KMS-11 (cell line): ENCODE measurements around the gene WNT10A.

ENCODE experiments used
- H2AFZ ChIP-seq: fragments of 200-600 bp; sonication (generic); 2 replicates; pipeline ENCODE4 v1.6.1; 2016; ENCODE audit warnings: antibody characterized with exemption, mixed run types, low read depth
- H3K27ac ChIP-seq: fragments of 200-600 bp; sonication (generic); 2 replicates; pipeline ENCODE4 v1.6.1; 2016; ENCODE audit warnings: mild to moderate bottlenecking, mixed run types
- H3K27me3 ChIP-seq: fragments of 200-600 bp; sonication (generic); 2 replicates; pipeline ENCODE4 v1.6.1; 2017; ENCODE audit warnings: mild to moderate bottlenecking, low read depth, mixed run types, moderate library complexity; ENCODE audit not compliant: insufficient read depth
- H3K36me3 ChIP-seq: fragments of 200-600 bp; sonication (generic); 2 replicates; pipeline ENCODE4 v1.6.1; 2017; ENCODE audit warnings: mild to moderate bottlenecking, mixed run types; ENCODE audit not compliant: insufficient read depth
- H3K4me1 ChIP-seq: fragments of 200-600 bp; sonication (generic); 2 replicates; pipeline ENCODE4 v1.6.1; 2016; ENCODE audit warnings: mild to moderate bottlenecking, low read depth, mixed run types; ENCODE audit not compliant: poor library complexity, severe bottlenecking
- H3K4me2 ChIP-seq: fragments of 200-600 bp; sonication (generic); 2 replicates; pipeline ENCODE4 v1.7.0; 2016; ENCODE audit warnings: mild to moderate bottlenecking, mixed run types
- H3K4me3 ChIP-seq: fragments of 200-600 bp; sonication (generic); IDR thresholded peaks from 2 replicates; pipeline ENCODE4 v1.6.1; 2017; ENCODE audit warnings: low read depth, low read length, mixed read lengths; ENCODE audit not compliant: insufficient read depth
- H3K79me2 ChIP-seq: fragments of 200-600 bp; sonication (generic); 2 replicates; pipeline ENCODE4 v1.6.1; 2016; ENCODE audit warnings: low read depth, mixed run types; ENCODE audit not compliant: insufficient read depth
- H3K9ac ChIP-seq: fragments of 200-600 bp; sonication (generic); 2 replicates; pipeline ENCODE4 v1.6.1; 2016; ENCODE audit warnings: mild to moderate bottlenecking, mixed run types
- H4K20me1 ChIP-seq: fragments of 200-600 bp; sonication (generic); 2 replicates; pipeline ENCODE4 v1.6.1; 2016; ENCODE audit warnings: mild to moderate bottlenecking, mixed run types; ENCODE audit not compliant: insufficient read depth
- TF ChIP-seq, protein P1 (sequence below): fragments of 200-600 bp; sonication (generic); conservative IDR thresholded peaks from 2 replicates; pipeline ENCODE4 v1.6.1; 2017; ENCODE audit warnings: low read depth, mild to moderate bottlenecking, antibody characterized with exemption, low read length, moderate library complexity, mixed read lengths

WNT10A gene

DNA sequence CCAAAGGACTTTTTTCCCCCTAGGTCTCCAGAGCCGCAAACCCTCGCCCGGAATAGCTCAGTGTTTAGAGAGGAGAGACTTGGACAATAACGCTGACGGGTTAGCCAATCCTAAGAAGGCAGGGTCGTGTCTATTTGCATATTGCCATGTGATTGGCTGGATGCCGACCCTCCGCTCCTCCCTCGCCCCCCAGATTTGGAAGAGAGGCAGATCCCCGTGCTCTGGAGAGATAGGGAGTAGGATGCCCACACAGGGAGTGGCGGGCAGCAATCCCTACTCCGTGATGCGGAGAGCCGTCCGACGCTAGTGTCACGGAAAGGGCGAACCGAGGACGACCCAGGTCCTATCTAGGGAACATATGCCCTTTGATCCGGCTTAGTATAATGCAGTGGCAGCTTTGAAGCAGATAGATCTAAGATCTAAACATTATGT lies 19.7 kb upstream of the WNT10A start:
- H3K4me3 ChIP-seq, result no peak overlapping the region
- no peaks in the 10 kb centered on the region for H4K20me1 ChIP-seq
- no peaks in the 10 kb centered on the region for H3K79me2 ChIP-seq
- H3K4me2 ChIP-seq, result no peak overlapping the region
- H3K4me1 ChIP-seq, result peaks cover 3% of the 10 kb centered on the region
- TF ChIP-seq, protein P1, sequence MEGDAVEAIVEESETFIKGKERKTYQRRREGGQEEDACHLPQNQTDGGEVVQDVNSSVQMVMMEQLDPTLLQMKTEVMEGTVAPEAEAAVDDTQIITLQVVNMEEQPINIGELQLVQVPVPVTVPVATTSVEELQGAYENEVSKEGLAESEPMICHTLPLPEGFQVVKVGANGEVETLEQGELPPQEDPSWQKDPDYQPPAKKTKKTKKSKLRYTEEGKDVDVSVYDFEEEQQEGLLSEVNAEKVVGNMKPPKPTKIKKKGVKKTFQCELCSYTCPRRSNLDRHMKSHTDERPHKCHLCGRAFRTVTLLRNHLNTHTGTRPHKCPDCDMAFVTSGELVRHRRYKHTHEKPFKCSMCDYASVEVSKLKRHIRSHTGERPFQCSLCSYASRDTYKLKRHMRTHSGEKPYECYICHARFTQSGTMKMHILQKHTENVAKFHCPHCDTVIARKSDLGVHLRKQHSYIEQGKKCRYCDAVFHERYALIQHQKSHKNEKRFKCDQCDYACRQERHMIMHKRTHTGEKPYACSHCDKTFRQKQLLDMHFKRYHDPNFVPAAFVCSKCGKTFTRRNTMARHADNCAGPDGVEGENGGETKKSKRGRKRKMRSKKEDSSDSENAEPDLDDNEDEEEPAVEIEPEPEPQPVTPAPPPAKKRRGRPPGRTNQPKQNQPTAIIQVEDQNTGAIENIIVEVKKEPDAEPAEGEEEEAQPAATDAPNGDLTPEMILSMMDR, result no peak
- no peak overlapping the region for H3K9ac ChIP-seq
- no peak overlapping the region for H3K27ac ChIP-seq
- no peaks in the 10 kb centered on the region for H3K36me3 ChIP-seq
- H3K27me3 ChIP-seq, result peaks cover 38% of the 10 kb centered on the region
- no peak overlapping the region for H2AFZ ChIP-seq

DNA sequence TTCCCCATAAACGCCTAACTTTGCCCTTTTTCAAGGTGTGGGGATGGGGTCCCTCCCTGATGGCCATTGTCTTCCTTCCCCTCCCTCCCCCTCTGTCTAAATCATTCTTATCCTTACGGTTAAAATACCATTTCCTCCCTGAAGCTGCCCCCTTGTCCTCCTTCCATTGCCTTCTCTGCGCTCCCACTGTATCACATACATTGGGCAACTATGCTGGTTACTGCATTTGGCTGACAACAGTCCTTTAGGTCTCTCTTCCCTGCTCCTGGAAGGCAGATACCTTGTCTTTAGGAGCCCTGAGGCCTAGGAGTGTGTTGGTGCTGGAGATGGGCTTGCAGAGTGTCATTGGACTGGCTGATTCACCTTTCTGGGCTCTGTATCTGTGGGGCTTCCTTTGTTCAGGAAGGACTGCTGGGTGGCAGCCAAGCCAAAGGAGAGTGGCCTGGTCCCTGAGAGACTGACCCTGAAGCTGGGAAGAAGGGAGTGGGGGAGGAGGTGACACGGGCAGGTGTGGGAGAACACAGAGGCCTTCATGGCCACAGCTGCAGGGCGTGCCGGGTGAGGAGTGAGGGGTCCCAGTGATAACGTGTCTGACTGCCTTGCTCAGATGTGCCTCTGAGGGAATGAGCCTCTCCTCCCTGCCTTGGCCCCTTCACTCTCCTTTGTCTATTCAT lies 18.9 kb upstream of the WNT10A start:
- Histone ChIP-seq H3K79me2 (no peaks in the 10 kb centered on the region), H3K4me2 (no peak overlapping the region), H3K27ac (no peak overlapping the region), H4K20me1 (no peaks in the 10 kb centered on the region), H3K36me3 (no peaks in the 10 kb centered on the region), H2AFZ (no peak overlapping the region), H3K9ac (no peak overlapping the region), H3K4me1 (peaks cover 2% of the 10 kb centered on the region), H3K27me3 (peaks cover 38% of the 10 kb centered on the region), H3K4me3 (no peak overlapping the region)
- TF ChIP-seq, protein P1, result no peak

DNA sequence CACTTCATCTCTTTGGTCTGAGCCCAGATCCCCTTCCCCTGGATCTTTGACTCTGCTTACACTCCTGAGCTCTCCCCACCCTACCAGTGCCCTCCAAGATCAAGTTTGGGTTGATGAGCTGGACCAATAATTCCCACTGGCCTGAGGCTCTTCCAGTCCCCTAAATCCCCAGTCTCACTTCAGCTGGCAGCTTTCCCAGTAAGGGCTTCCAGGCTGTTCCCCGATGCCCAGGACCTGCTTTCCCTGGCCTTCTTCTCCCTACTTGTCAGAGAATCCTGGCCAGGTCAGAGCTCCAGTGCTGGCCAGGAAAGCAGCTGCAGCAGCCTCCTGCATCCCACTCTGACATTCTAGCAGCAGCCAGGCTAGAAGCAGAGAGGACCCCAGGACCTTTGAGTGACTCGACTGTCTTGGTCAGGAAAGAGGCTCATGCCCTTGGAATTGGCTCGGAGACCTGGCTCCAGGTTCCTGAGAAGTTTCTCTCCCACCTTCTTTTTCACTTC lies 17.6 kb upstream of the WNT10A start:
- H3K4me3 ChIP-seq, result no peak overlapping the region
- no peak overlapping the region for H2AFZ ChIP-seq
- no peak overlapping the region for H3K4me2 ChIP-seq
- H3K4me1 ChIP-seq, result no peaks in the 10 kb centered on the region
- TF ChIP-seq, protein P1, result no peak
- no peaks in the 10 kb centered on the region for H3K79me2 ChIP-seq
- H3K9ac ChIP-seq, result no peak overlapping the region
- no peak overlapping the region for H3K27ac ChIP-seq
- H3K36me3 ChIP-seq, result no peaks in the 10 kb centered on the region
- H3K27me3 ChIP-seq, result peaks cover 34% of the 10 kb centered on the region
- no peaks in the 10 kb centered on the region for H4K20me1 ChIP-seq

DNA sequence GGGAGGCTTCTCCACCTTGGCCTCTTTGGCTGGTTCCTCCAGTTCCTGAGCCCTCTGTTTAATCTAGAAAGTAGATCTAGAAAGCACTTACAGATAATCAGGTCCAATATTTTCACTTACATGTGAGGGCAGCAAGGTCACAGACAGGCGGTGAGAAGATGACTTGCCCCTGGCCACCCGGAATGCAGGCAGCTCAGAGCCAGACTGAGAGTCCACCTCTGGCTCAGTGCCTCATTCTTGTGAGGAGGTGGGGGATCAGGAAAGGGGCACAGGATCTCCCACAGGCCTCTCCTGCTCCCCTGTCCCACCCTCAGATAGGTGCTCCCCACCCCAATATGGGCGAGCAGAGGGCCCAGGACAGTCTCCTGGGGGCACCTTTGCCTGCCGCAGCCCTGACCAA lies 15.3 kb upstream of the WNT10A start:
- Histone ChIP-seq H4K20me1 (no peaks in the 10 kb centered on the region), H3K4me3 (no peak overlapping the region), H2AFZ (no peak overlapping the region), H3K79me2 (no peaks in the 10 kb centered on the region), H3K27ac (no peak overlapping the region), H3K4me2 (no peak overlapping the region), H3K4me1 (no peaks in the 10 kb centered on the region), H3K36me3 (no peaks in the 10 kb centered on the region), H3K9ac (no peak overlapping the region), H3K27me3 (peaks cover 16% of the 10 kb centered on the region)
- TF ChIP-seq, protein P1, result no peak
